SIG-M5 treated with dmso at 0.1 percent for 504 hours (cell line): ENCODE data around the gene SETBP1.

ENCODE experiments used
- DNase-seq: peaks from one replicate; lab custom pipeline; 2025; ENCODE audit not compliant: unreplicated experiment; lab: John Stamatoyannopoulos, UW

The SETBP1 gene

DNA sequence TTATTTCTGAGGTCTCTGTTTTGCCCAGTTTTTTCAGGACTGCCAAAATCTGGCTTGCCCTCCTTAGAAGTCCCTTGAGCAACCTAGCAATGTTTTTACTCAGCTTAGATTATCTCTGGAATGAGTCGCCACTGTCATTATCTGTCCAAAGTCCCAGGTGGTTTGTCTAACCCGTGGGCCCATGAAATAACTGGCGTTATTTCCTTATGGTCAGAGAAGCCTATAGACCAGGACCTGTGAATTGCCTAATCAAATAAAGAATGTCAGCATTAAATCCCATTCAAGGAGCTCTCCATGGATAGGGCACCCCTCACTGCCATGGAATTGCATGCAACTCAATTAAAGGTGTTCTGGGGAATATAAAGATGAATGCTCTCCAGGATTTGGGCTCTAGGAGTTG, 373.9 kb downstream of the SETBP1 start:
- DNase-seq = no peak

GRCh38 chr18:45055811-45056210, 375.1 kb downstream of the SETBP1 start:
- DNase-seq = no peak

GRCh38 chr18:45056926-45057325, 376.2 kb downstream of the SETBP1 start:
- DNase-seq = no peak

DNA sequence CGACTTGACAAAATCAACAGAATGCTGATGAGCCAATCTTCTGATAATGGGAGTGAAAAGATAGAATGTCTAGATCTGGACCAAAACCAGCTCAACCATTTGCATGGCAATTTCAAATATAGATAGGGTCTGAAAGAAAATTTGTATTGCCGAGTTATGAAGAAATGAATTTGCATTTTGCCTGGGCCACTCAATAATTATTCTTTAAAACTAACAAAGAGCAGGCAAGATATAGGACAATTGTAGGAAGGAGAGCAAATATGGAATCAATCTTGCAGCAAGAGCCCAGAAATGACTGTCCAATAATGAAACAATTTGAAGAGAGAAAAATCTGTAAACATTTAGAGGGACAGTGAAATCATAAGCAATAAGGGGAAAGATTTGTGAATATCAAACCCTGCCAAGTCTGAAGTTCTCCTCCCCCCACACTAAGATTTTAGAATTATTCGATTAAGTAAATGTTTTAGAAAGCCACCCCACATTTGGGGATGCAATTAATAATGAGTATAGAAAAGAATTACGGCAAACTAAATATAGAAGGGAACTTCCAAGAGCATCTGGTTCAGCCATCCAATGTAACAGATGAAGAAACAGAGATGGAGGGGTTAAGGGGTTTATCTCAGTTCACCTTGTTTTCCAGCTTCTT, 377.4 kb downstream of the SETBP1 start:
- no peak for DNase-seq

DNA sequence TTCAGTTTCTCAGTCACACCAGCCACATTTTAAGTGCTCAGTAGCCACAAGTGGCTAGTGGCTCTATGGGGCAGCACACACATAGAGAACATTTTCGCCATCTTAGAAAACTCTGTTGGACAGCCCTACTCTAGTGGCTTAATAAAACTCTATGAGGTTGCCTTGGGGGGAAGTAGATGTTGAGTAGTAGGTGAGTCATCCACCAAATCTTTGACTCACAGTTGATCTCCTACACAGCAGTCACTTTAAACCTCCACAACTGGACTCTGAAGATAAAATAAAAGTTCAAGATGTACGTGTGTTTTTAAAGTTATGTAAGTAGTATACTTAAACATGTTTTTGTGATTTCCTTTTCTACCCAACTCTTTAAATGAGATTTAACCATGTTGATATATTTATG, 379.0 kb downstream of the SETBP1 start:
- DNase-seq = peak; percentile 92

GRCh38 chr18:45060102-45060501, 379.4 kb downstream of the SETBP1 start:
- DNase-seq = peak; percentile 78

- no peak for DNase-seq
Measured at GRCh38 chr18:45061359-45061758, 380.7 kb downstream of the SETBP1 start.

GRCh38 chr18:45063246-45064038, 382.8 kb downstream of the SETBP1 start:
- no peak for DNase-seq

GRCh38 chr18:45066210-45066609, 385.5 kb downstream of the SETBP1 start:
- peak; percentile 70 for DNase-seq

GRCh38 chr18:45066886-45067285, 386.2 kb downstream of the SETBP1 start:
- peak; percentile 91 for DNase-seq

DNA sequence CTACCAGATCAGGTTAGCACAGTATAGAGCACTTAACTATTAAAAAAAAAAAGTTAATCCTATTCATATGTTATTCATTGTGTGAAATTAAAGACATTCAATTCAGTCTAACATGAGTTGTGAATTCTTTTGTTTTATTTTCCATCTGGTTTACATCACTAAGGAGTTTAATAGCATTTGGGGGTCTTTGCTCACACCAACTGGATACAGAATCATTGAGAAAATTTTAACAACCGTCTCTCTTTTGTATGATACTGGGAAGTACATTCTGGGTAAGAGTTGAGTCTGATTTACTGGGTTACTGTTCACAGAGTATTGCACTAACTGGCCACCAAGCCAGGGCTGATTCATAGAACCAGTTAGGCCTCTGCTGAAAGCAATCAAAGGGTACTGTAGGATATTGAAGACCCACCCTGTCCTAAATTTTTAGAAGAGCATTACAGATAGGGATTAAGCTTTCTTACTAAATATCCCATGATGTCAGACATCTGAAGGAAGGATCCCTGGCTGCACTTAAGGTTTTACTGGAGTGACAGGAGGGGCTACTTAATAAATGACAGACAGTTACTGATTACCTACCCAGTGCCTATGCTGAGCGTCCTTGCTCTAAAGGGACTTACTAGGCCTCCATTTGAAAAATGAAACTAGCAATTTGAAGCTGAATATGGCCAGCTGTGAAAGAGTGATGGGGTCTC, 387.9 kb downstream of the SETBP1 start:
- no peak for DNase-seq

DNA sequence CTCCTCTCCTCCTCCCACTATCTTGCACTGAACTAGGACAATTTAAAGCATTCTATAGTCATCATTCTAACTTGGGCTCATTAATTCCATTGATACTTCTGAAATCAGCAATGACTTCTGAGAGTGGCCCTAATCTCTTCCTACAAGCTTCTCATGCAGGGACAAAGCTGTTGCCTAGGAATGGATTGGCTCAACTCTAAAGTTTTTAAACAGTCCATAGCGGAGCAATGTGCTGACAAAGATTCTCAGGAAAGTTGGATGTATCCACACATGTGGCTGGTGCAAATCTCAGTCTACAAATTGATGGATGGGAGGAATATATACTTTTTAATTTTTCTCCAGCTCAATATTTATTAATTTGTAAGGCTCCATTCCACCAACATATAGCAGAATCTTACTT, 388.9 kb downstream of the SETBP1 start:
- no peak for DNase-seq

DNA sequence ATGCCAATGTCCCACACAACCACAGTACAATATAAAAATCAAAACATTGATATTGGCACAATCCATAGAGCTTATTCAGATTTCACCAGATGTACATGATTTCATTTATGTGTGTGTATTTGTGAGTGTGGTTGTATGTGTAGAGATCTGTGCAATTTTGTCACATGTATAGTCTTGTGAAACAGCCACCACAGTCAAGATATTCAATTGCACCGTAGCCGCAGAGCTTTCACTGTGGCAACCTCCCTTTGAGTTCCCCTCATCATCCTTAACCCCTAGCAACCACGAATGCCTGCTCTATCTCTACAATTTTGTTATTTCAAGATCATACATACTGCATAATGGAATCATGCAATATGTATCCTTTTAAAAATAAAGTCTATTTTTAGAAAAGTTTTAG, 391.3 kb downstream of the SETBP1 start:
- peak; percentile 89 for DNase-seq

DNA sequence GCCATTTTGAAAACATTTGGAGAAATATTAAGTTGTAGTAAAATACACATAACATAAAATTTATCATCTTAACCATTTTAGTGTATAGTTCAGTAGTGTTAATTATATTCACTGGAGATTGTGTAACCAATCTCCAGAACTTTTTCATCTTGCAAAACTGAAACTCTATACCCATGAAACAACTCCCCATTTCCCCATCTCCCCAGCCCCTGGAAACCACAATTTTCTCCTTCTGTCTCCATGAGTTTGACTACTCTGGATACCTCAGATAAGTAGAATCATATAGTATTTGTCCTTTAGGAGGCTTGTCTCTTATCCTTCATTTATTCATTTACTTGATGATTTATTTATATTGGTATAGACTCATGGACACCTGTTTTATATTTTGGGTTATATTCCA, 392.9 kb downstream of the SETBP1 start:
- DNase-seq = peak; percentile 64

DNA sequence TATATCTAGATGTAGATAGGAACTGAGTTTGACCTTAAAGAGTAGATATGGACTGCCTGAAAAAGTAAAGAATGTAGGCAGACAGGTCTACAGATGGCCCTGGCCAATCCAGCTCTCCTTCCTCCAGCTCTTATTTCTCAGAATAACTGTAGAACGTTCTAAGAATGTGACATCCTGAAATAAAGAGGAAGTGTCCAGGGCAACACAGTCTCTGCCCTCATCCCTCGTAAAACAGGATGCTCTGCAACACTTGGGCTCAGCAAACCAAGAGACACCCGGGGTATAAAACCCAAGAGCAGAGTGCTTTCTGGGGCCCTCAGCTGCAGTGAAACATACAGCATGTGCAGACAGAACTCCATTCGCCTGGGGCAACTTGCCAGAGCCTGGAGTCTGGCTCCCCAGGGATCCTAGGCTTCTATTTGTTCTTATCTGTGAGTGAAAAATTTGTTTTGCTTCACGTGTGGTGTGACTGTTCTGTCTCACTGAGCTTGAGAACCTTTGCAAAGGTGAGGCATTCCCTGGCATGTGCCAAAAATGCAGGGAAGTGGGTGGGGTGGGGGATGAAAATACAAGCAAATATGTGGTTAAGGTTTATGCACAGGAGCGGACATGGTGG, 401.0 kb downstream of the SETBP1 start:
- peak; percentile 20 for DNase-seq

DNA sequence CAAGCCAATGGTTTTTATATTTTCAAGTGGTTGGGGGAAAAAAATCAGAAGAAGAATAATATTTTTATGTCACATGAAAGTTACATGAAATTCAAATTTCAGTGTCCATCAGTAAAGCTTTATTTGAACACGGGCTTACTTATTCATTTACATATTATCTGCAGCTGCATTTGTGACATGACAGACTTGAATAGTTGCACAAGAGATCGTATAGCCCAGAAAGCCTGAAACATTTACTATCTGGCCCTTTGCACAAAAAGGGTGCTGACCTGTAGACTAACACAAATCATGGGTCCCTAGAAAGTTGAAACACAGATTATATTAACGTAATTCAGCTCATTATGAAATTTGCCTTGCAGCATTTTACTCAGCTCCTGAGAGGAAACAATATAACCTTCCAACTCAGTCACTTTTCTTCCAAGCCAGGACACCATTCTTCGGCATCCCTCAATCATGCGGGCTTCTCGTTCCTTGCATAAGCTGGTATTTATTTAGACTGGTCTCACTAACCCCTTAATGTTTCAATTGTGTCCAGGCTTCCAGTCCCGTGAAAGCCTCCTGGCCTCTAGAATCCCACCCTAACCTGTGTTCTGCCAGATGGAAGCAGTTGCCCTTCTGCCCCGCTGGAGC, 402.7 kb downstream of the SETBP1 start:
- no peak for DNase-seq

DNA sequence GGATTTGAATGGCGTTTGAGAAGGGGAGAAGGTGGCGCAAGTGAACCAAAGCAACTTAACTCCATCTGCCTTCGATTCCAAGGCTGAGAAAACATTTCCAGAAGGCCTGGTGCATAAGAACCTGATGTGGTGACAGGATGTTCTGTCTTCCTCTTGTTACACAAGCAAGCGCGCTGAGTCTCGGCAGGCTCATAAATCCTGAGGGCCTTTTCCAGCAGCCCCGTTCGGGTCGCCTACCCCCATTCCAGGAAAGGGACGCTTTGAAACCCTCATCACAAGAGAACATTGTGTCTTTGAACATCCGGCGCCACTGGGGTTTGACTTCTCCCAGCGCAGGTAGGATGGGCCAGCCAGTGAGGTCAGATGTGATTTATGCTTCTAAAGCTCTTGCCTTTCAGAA, 403.5 kb downstream of the SETBP1 start:
- no peak for DNase-seq

DNA sequence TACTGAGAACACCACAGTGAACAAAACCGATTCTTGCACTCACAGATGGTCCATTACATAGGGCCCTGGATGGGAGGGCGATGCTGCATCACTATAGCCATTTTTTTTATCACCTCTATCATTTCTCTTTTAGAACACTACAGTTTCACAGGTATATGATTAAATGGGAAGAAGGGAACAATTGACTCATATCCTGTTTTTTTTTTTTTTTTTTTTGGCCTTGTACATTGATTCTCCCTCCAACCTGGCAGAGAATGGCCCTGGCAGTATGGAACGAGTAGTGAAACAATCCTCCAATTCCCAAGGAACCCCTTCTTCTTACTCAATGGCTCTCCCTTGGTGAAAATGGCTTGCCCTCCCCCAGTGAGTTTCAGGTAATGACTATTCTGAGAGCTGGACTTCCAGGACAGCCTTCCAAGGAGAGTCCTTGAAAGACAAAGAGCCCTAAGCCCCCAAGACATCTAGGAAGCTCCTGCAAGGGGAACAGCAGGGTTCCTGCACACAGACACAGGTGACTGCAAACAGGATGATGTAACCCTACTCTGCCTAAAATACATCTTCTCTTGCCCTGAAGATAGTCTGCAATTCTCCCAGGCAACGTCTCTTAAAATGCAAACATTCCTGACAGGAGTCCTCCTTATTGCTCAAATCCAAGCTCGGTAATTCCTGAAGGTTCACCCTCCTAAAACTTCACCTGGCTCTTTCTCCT, 405.4 kb downstream of the SETBP1 start:
- no peak for DNase-seq

DNA sequence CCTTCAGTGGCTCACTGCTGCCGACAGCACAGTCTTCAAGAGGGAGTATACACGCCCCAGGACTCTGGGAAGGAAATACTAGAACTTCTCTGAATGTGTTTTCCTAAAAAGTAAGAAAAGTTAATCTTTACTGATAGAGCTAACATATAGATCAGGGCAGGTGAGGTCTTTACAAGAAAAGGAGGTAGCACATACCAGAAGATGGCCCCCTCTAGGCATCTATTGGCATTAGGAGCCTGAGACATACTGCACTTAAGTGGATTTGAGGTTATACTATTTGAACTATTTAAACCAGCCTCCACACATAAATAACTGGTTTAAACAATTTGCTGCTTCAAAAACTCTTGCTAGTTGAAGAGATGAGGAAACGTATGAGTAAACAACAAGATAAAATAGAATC, 406.1 kb downstream of the SETBP1 start:
- no peak for DNase-seq

DNA sequence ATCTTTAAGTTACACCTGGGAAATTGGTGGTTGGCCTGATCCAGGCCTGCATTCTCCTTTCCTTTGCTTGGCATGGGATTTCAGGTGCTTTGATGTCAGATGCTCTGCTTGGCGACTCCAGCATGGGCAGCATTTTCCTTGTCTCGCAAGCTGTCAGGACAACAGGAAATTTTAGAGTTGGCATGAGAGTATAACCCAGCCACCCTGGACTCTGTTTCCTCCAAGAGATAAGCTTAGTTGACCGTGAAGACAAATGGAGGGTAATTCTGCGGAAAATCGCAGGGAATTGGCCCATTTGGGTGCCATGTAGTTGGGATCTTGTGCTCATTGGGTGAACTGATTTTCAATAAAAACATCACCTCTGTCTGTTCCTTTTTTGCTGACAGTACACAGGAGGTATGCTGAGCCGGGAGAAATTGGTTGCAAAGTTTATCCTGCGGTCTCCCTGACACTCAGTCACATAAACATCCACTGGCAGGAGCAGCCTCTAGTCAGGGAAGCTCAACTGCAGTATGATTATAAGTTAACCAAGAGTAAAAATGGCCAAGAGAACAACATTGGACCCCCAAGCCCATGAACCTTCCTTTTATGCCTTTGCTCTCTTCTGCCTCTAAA, 409.9 kb downstream of the SETBP1 start:
- DNase-seq = no peak
